GDM1 (cell line): ENCODE data around the gene JADE2.
"Not testable (repeated sequence)": the region's sequence is repeated elsewhere in the genome, so short reads cannot be mapped to it uniquely, and the experiment has no call there.

Experiments
- DNase-seq: peaks from one replicate; lab custom pipeline; 2025; lab: John Stamatoyannopoulos, UW

Gene JADE2

DNA sequence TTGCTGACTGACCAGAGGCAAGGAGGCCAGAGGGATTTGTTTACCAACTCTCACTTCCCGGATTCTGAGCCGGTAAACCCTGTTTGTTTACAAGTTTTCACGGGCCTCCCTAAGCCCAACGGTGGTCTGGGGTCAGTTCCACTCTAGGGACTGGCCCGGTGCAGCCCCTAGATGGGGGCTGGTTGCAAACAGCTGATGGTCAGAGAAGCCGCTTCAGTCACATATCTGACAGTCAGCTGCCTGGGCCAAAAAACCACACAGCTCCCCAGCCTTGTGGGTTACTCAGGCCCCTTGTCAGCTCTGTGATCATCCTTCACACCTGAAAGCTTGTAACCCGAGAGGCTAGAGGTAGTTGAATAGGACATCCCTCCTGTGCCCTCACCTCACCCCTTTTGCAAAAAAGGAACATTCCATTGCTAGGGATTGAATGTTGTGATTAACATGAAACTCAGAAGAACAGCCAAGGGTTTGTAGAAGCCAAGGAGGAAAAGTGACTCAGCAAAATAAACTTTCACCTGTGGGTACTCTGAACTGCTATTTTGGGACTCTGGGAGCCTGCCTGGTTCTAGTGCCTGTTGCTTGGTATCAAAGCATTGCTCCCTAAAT, 66.8 kb downstream of the JADE2 start:
- no peak for DNase-seq

DNA sequence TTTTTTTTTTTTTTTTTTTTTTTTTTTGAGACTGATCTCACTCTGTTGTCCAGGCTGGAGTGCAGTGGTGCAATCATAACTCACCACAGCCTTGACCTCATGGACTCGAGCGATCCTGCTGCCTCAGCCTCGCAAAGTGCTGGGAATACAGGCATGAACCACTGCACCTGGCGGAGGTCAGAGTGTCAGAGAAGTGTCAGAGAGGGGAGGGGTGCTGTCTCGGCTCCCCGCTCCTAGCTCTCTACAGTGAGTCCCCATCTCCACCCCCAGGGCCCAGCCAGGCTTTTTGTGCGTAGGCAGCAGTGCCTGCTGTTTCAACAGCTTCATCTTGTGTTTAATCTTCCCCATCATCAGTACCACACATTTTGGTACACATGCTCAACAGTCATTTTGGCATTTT, 68.9 kb downstream of the JADE2 start:
- no peak for DNase-seq

DNA sequence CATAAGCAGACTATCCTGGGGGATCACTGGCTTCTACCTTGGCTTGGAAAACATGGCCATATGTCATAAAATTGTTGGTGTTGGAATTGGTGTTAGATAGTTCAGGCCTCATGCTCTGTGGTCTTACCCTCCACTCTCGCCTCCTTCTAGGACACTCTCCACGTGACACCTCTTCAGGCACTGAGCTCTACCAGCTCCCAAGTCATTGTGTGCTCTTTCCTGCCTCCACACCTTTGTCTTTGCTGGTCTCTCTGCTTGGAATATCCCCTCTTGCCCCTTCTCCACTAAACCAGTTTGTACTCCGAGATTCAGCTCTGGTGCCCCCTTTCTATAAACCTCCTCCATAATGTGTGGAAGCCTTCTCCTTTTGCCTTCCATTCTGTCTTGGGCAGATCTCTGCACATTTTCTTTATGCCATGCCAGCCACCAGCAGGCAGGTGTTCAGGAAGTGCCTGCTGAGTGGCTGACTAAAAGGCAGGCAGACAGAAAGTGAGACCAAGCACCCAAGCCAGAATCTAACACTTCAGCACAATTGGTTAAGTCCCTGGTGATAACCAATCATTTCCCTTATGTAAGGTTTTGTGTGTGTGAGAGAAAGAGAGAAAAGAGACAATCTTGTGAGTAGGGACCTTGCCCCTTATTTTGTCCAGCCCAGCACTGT, 69.5 kb downstream of the JADE2 start:
- no peak for DNase-seq

DNA sequence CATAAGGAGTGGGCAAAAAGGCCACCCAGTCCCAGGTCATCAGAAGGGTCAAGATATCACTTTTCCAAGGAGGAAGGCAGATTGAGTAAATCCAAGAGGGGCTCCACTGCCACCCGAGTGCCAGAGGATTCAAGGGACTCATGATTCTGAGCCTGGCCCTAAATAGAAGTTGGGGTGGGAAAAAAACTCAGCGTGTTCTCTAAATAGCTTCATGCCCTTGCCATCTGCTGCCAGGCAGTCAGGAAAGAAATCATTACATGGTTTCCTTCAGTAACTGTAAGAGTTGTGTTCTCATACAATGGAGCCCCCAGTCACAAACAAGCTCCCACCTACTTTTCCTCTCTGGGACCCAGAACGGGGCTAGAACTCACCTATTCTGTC, 70.0 kb downstream of the JADE2 start:
- DNase-seq, result no peak

DNA sequence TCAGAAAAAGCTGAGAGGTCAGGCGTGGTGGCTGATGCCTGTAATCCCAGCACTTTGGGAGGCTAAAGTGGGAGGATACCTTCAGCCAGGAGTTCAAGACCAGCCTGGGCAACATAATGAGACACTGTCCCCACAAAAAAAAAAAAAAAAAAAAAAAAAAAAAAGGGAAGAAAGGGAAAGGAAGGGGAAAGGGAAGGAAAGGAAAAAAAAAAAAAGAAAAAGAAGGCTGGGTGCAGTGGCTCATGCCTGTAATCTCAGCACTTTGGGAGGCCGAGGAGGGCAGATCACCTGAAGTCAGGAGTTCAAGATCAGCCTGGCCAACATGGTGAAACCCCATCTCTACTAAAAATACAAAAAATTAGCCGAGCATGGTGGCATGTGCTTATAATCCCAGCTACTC, 74.3 kb downstream of the JADE2 start:
- not testable (repeated sequence) for DNase-seq

DNA sequence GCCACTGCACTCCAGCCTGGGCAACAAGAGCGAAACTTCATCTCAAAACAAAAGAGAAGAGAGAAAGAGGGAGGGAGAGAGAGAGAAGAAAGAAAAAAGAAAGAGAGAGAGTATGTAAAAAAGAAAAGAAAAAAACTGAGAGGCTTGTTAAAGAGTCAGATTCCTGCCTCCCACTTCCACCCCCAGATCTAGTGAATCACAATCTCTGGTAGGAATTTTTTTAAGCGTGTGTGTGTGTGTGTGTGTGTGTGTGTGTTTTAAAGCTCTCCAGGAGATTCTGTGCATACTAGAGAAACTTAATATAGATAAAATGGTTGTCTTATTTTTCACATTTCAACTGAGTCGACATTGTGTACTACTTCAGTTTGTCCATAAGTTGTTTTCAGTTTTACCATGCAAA, 75.1 kb downstream of the JADE2 start:
- DNase-seq, result no peak

DNA sequence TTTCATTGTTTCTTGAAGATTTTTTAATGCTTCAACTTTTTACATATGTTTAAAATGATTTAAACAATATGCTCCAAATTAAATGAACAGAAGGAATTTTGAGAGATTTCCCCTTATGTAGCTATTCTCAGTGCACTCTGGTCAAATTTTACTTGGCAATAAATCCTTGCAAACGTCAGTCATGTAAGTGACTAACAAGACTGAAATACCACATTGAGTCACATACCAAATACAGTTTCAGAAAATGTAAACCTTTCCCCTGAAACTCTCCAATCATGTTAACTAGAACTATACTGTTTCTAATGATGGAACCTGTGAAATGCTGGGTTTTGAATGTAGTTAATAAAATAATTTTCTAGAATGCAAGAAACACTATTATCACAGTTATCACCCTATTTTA, 77.6 kb downstream of the JADE2 start:
- DNase-seq, result no peak

DNA sequence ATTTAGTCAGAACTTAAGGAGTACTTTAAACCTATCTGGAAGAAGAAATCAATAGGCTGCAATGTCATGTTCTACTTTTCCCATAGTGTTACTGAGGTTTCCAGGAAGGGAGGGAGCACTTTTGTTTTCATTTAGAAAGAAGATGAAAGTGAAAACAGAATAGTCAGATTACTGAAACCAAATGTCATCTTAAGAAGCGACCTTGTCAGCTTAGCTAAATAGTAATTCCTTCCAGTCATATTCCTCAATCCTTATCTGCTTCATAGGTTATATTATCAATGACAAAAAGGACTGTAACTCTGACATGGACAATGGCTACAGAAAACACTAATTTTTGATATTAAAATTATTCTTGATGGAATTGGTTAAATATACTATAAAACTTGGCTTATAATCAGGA, 79.4 kb downstream of the JADE2 start:
- DNase-seq, result no peak

DNA sequence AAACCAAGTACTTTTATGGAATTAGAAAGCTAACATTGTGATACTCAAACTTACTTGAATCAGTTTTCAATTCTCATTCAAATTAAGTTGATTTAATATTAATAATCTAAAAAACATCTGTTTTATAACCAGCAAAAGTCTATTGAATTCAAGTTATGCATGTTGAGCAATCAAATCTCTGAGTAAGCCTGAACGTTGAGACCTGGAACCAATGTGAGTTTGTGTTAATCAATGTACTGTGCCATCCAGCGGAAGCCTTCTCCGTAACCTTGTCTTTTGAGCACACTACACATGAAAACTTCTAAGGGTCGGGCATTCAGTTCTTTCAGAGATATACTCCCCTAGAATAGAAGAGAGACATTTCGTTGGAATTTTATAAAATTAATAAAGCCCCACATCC, 81.3 kb downstream of the JADE2 start:
- DNase-seq, result no peak

DNA sequence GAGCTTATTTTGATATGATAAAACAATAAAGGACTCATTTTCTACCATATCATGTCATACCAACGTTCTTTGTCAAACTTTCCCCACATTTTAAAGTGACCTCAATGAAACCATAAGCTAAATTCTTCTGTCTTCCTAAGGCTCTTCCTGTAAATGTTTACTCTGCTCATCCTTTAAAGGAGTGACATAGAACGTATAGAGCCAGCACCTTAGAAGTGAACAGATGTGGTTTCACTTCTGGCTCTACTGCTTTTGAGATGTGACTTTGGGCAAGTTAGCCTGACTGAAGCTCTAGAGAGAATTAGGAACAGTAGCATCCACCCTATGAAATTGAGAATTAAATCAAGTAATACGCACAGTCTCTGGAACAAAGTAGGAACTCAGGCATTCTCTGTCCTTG, 83.1 kb downstream of the JADE2 start:
- DNase-seq, result no peak

DNA sequence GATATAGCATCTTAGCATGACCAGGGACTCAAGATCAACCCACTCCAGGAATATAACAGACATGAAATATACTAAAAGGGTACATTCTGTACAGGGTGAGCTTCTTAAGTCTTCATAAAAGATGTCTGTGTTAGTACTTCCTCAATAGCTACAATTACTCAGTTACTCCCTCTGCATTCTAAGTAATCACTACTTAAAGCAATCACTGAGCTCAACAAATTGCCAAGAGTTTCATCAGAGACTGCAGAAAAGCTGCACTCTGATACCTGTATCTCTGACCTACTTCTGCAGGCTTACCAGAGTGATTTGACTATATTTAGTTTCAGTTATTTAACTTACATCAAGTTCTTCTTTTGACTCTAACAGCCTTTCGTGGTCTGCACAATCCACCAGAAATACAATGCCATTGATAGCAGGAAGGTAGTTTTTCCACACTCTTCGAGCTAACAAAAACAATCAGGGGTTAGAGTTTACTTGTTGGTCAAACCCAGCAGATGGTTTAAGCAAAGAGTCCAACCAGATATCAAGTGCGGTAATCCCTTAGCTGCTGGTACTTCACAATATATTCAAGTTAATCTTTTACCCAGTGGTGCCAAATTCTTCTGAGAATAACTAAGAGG, 83.9 kb downstream of the JADE2 start:
- no peak for DNase-seq

DNA sequence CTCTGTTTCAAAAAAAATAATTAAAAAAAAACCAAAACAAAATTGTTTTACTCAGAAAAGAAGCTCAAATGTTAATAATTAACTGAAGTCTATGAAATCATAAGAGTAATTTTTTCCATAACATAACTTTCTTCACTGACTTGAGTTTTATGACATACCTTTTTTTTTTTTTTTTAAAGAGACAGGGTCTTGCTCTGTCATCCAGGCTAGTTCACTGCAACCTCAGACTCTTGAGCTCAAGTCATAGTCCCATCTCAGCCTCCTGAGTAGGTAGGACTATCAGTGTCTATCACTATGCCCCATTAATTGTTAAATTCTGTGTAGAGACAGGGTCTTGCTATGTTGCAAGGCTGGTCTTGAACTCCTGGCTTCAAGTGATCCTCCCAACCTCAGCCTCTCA, 85.3 kb downstream of the JADE2 start:
- DNase-seq, result no peak

DNA sequence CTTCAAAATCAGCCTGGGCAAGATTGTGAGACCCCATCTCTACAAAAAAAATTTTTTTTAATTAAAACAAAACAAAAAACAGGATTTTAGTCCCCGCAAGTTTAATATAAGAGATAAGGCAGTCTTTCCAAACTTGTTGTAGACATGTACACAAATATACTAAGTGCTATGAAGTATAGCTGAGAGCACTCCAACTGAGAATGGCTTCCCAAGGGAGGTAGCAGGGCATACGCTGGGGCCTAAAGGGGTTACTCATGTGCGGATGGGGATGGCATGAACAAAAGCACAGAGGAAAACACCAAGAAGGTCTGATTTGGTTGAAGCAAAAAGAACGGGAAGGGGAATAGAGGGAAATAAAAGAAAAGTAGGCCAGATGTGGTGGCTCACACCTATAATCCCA, 86.0 kb downstream of the JADE2 start:
- DNase-seq, result no peak

DNA sequence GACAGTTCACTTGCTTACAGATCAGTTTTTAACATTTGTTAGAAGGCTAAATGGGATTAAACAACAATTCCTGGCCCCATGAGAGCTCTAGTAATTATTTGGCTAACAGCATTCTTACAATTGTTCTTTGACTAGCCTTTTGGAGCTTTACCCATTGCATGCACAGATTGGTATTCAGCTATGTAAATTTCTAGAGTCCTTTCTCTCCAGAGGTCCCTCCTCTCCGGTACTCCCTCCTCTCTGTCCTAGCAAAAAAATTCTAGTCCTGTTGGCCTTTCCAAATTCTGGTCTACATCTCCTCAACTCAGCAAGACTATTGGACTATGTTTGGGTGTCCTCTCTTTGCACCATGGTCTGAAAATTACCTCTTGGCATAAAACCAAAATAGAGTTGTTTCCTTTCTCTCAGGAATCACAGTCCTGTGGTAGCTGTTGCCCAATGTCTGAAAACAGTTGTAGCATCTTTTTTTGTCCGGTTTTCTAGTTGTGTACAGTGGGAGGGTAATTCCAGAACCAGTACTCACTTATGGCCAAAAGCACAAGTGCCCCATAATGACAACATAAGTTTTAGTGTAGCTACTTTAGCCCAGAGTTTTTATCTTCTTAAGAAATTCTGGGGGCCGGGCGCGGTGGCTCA, 89.1 kb downstream of the JADE2 start:
- DNase-seq, result no peak

DNA sequence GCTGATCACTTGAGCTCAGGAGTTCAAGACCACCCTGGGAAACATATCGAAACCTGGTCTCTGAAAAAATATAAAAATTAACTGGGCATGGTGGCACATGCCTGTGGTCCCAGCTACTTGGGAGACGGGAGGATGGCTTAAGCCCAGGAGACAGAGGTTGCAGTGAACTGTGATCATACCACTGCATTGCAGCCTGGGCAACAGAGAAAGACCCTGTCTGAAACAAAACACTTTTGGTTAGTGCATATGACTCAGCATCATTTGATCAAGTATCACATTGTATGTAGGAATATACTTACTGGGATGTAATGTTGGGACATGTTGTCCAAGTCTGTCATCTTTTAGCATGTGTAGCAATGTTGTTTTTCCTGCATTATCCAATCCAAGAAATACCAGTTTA, 95.2 kb downstream of the JADE2 start:
- DNase-seq, result no peak

DNA sequence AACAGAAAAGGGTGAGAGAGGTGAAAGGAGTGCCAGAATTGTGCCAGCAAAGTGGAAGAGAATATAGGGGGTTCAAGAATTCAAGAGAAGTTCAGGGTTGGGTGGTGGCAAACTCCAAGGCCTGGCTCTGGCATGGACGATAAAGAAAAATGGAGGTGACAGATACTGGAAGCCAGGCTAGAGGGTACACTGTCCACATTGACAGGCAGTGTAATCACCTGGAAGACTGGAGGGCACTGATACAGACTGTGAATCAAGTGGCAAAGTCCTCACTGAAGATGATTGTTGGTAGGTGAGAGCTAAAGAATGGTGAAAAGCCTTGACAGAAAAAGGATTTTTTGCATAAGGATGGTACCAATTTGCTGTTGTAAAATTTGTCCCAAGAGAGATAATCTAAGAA, 100.1 kb downstream of the JADE2 start:
- no peak for DNase-seq

DNA sequence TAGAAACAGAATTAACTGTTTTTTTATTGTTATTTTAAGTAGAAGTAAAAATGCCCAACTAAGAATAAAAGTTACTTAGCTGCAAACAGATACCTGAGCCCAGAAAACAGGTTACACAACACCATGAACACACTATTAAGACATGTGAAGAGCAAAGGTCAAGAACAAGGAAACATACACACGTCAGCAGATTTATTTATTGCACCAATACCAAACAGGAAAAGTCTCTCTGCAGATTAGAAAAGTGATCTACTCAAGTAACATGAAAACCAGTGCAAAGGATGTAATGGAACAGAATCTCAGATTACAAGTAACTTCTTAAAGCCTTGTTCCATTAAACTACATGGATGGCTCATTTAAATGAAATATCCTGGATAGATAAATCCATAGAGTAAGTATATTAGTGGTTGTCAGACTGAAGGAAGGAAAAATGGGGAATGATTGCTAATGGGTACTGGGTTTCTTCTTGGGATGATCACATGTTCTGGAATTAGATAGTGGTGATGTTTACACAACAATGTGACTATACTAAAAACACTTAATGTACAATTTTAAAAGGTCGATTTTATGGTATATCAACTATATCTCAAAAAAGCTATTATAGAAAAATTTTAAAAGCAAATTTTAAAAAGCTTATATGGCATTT, 101.0 kb downstream of the JADE2 start:
- DNase-seq, result no peak
